Breast epithelium (tissue), 4 donors: ENCODE results near the gene AOPEP. TPM values are rescaled to one million over a fixed set of nuclear protein-coding genes. Genes with fewer than 3 reads are reported as not detected.

Source experiments
- DNase-seq, 2 donors: peaks; one replicate each; pipeline ENCODE4 v3.0.0-alpha.2; 2019; ENCODE audit warnings: low spot score in 2 of 2
- H3K27ac ChIP-seq, 2 donors: fragments of 200-600 bp; sonication (generic) in 1 of 2; one replicate each; pipeline ENCODE4 v1.5.1; 2016 to 2019; ENCODE audit warnings: mild to moderate bottlenecking in 1 of 2
- H3K27me3 ChIP-seq, 2 donors: fragments of 200-600 bp; sonication (generic) in 1 of 2; one replicate each; pipeline versions ENCODE4 v1.5.1 to v1.6.0; 2017 to 2019; ENCODE audit warnings: control low read depth in 1 of 2, mild to moderate bottlenecking in 1 of 2
- H3K36me3 ChIP-seq: fragments of 200-600 bp; one replicate; pipeline ENCODE4 v1.5.1; 2019
- H3K4me1 ChIP-seq, 2 donors: fragments of 200-600 bp; sonication (generic); one replicate each; pipeline ENCODE4 v1.5.1; 2016 to 2019; ENCODE audit warnings: control low read depth in 1 of 2
- H3K4me3 ChIP-seq, 3 donors: fragments of 200-600 bp; sonication (generic); 1 replicate in 2 of 3; 2 replicates in 1 of 3; pipeline ENCODE4 v1.5.1; 2016 to 2019; ENCODE audit warnings: mild to moderate bottlenecking in 3 of 3, moderate library complexity in 2 of 3
- H3K9me3 ChIP-seq, 2 donors: fragments of 200-600 bp; sonication (generic) in 1 of 2; one replicate each; pipeline ENCODE4 v1.5.1; 2016 to 2019; ENCODE audit warnings: control low read depth in 1 of 2
- CTCF ChIP-seq, 3 donors: fragments of 450-650 bp; IDR thresholded peaks; one replicate each; pipeline ENCODE4 v1.5.1; 2016 to 2017; ENCODE audit warnings: antibody characterized with exemption in 3 of 3, mild to moderate bottlenecking in 3 of 3, moderate library complexity in 3 of 3
- POLR2A ChIP-seq: fragments of 450-650 bp; IDR thresholded peaks from one replicate; pipeline ENCODE4 v1.6.1; 2016; ENCODE audit warnings: antibody characterized with exemption, mild to moderate bottlenecking, moderate library complexity
- POLR2AphosphoS5 ChIP-seq, 3 donors: sonication (generic); formaldehyde crosslinking; IDR thresholded peaks; one replicate each; pipeline ENCODE4 v1.6.1; 2017; ENCODE audit warnings: antibody characterized with exemption in 3 of 3
- intact Hi-C: fragments of 100-400 bp; cut with DNase I; formaldehyde crosslinking; loops from one replicate; pipeline ENCODE4 v1.15.1; 2023; ENCODE audit warnings: low total_unique reads
- total RNA-seq, 3 donors: library from RNA; depleted of rRNA; stranded (reverse); fragments of >200 nt; gene quantifications; one replicate each; pipeline ENCODE4 v1.1.0, GENCODE V29; 2016

The AOPEP gene
- total RNA-seq, 3 donors from 2014 or later: 15.5 to 94.1 (median 87.5) TPM

GRCh38 chr9:95048225-95049087 lies 322.0 kb downstream of the AOPEP start:
- Histone ChIP-seq H3K9me3 (no peaks in the 10 kb centered on the region), H3K27ac (peak overlapping the region; percentile 43 to 85), H3K4me1 (no peaks in the 10 kb centered on the region), H3K36me3 (no peaks in the 10 kb centered on the region), H3K27me3 (no peaks in the 10 kb centered on the region), H3K4me3 (peak overlapping the region; percentile 49 to 73 (median 53))
- intact Hi-C loops: no loop called here
- DNase-seq: peak in 1 of 2 donors; percentile 61
- TF ChIP-seq POLR2AphosphoS5 (IDR thresholded peaks at IDR 0.05) (no peak), CTCF (IDR thresholded peaks at IDR 0.05) (no peak), POLR2A (no peak)

GRCh38 chr9:95049761-95050160 lies 323.3 kb downstream of the AOPEP start:
- Histone ChIP-seq H3K36me3 (no peaks in the 10 kb centered on the region), H3K27ac (no peak overlapping the region), H3K4me1 (no peaks in the 10 kb centered on the region), H3K27me3 (no peaks in the 10 kb centered on the region), H3K4me3 (no peak overlapping the region), H3K9me3 (no peaks in the 10 kb centered on the region)
- intact Hi-C loops: no loop called here
- DNase-seq: no peak
- TF ChIP-seq POLR2AphosphoS5 (IDR thresholded peaks at IDR 0.05) (no peak), POLR2A (no peak), CTCF (IDR thresholded peaks at IDR 0.05) (no peak)

- Histone ChIP-seq H3K4me1 (no peaks in the 10 kb centered on the region), H3K9me3 (no peaks in the 10 kb centered on the region), H3K27ac (no peak overlapping the region), H3K27me3 (no peaks in the 10 kb centered on the region), H3K4me3 (no peak overlapping the region), H3K36me3 (no peaks in the 10 kb centered on the region)
- intact Hi-C loops: no loop called here
- TF ChIP-seq POLR2AphosphoS5 (IDR thresholded peaks at IDR 0.05) (no peak), CTCF (IDR thresholded peaks at IDR 0.05) (no peak), POLR2A (no peak)
- peak in 1 of 2 donors; percentile 12 for DNase-seq
Observed at GRCh38 chr9:95053611-95054570, 327.4 kb downstream of the AOPEP start.

- no peaks in the 10 kb centered on the region for H3K9me3 ChIP-seq
- H3K36me3 ChIP-seq: no peaks in the 10 kb centered on the region
- TF ChIP-seq POLR2A (no peak), POLR2AphosphoS5 (IDR thresholded peaks at IDR 0.05) (no peak), CTCF (IDR thresholded peaks at IDR 0.05) (no peak)
- no peaks in the 10 kb centered on the region for H3K27me3 ChIP-seq
- no peak for DNase-seq
- peak overlapping the region; percentile 64 for H3K27ac ChIP-seq
- intact Hi-C loops: no loop called here
- H3K4me1 ChIP-seq: no peaks in the 10 kb centered on the region
- peak overlapping the region in 1 of 3 donors; percentile 2 for H3K4me3 ChIP-seq
Observed at GRCh38 chr9:95055334-95055850, 328.9 kb downstream of the AOPEP start.
